ENCODE results near the gene IL10RB. TPM values are rescaled to one million over a fixed set of nuclear protein-coding genes. Genes with fewer than 3 reads are reported as not detected.

Gene IL10RB
- polyA plus RNA-seq, 1 donor (not counting 4 experiments of a cell fraction or from before 2014, with no cell fraction given), result 19.6 TPM

GRCh38 chr21:33267250-33267649 is 1.1 kb downstream of the IL10RB start:
- FAIRE-seq (no peak), DNase-seq (ENCODE audit: low read depth, low spot score) (no peak)
- H3K36me3 ChIP-seq (ENCODE audit: control insufficient read depth in 2 of 2, extremely low read depth in 1 of 2, insufficient read depth in 2 of 2, low read length in 2 of 2), result no peaks in the 10 kb centered on the region
- peak overlapping the region; percentile 76 for H3K4me2 ChIP-seq (ENCODE audit: control insufficient read depth, extremely low read depth, insufficient read depth, low read depth, low read length)
- H3K4me3 ChIP-seq (ENCODE audit: control insufficient read depth in 2 of 3, extremely low read depth in 1 of 3, insufficient read depth in 2 of 3, low read depth in 1 of 3, low read length in 3 of 3), result peak overlapping the region; percentile 75 to 87 (median 81)
- H4K20me1 ChIP-seq (ENCODE audit: control insufficient read depth, extremely low read depth, insufficient read depth, low read length), result no peaks in the 10 kb centered on the region
- no peaks in the 10 kb centered on the region for H3K9me1 ChIP-seq (ENCODE audit: control insufficient read depth, extremely low read depth, insufficient read depth, low read length)
- peaks cover 16% of the 10 kb centered on the region for H3K4me1 ChIP-seq (ENCODE audit: control insufficient read depth, extremely low read depth, insufficient read depth, low read length)
- peak overlapping the region; percentile 30 for H2AFZ ChIP-seq (ENCODE audit: control insufficient read depth, low read length)
- H3K9ac ChIP-seq (ENCODE audit: control insufficient read depth, extremely low read depth, insufficient read depth, low read length), result peak overlapping the region; percentile 86
- peak overlapping the region; percentile 70 for H3K27ac ChIP-seq (ENCODE audit: control insufficient read depth, insufficient read depth, low read length)
- H3K79me2 ChIP-seq (ENCODE audit: control insufficient read depth, insufficient read depth, low read length), result peaks cover 5% of the 10 kb centered on the region
- dilution Hi-C loops (cut with MboI; ENCODE audit: extremely low pct_ligation_motif_present, low sequenced_read_pairs), result no loop called here
- TF ChIP-seq CTCF (optimal IDR thresholded peaks at IDR 0.05 in 1 of 3, IDR thresholded peaks at IDR 0.05 in 1 of 3, conservative IDR thresholded peaks at IDR 0.05 in 1 of 3; ENCODE audit: extremely low read depth in 1 of 3, insufficient read depth in 2 of 3, low read length in 3 of 3), result no peak
- TF ChIP-seq EZH2 (IDR thresholded peaks at IDR 0.05; ENCODE audit: low read length), result no peak
- H3K27me3 ChIP-seq (ENCODE audit: control insufficient read depth, extremely low read depth, insufficient read depth, low read length), result no peaks in the 10 kb centered on the region
- no peaks in the 10 kb centered on the region for H3K9me3 ChIP-seq (ENCODE audit: control insufficient read depth, low read depth, low read length)

DNA sequence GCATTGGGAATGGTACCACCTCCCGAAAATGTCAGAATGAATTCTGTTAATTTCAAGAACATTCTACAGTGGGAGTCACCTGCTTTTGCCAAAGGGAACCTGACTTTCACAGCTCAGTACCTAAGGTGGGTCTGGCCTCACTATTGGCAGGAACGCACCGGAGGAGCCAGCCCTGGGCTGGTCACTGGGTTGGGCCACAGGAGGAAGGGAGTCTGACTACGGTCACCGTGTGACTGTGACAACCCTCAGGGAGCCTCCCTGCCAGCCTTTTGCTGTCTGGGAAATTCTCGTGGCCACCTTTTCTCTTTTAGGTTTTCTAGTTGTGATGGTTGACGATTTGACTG is 2.2 kb downstream of the IL10RB start:
- dilution Hi-C loops (cut with MboI; ENCODE audit: extremely low pct_ligation_motif_present, low sequenced_read_pairs), result no loop called here
- TF ChIP-seq CTCF (optimal IDR thresholded peaks at IDR 0.05 in 1 of 3, IDR thresholded peaks at IDR 0.05 in 1 of 3, conservative IDR thresholded peaks at IDR 0.05 in 1 of 3; ENCODE audit: extremely low read depth in 1 of 3, insufficient read depth in 2 of 3, low read length in 3 of 3) (no peak), EZH2 (IDR thresholded peaks at IDR 0.05; ENCODE audit: low read length) (no peak)
- peaks cover 23% of the 10 kb centered on the region for H3K4me1 ChIP-seq (ENCODE audit: control insufficient read depth, extremely low read depth, insufficient read depth, low read length)
- FAIRE-seq (no peak), DNase-seq (ENCODE audit: low read depth, low spot score) (no peak)
- no peak overlapping the region for H2AFZ ChIP-seq (ENCODE audit: control insufficient read depth, low read length)
- H3K79me2 ChIP-seq (ENCODE audit: control insufficient read depth, insufficient read depth, low read length), result peaks cover 5% of the 10 kb centered on the region
- H3K36me3 ChIP-seq (ENCODE audit: control insufficient read depth in 2 of 2, extremely low read depth in 1 of 2, insufficient read depth in 2 of 2, low read length in 2 of 2), result no peaks in the 10 kb centered on the region
- H3K4me2 ChIP-seq (ENCODE audit: control insufficient read depth, extremely low read depth, insufficient read depth, low read depth, low read length), result no peak overlapping the region
- no peak overlapping the region for H3K9ac ChIP-seq (ENCODE audit: control insufficient read depth, extremely low read depth, insufficient read depth, low read length)
- no peaks in the 10 kb centered on the region for H4K20me1 ChIP-seq (ENCODE audit: control insufficient read depth, extremely low read depth, insufficient read depth, low read length)
- H3K4me3 ChIP-seq (ENCODE audit: control insufficient read depth in 2 of 3, extremely low read depth in 1 of 3, insufficient read depth in 2 of 3, low read depth in 1 of 3, low read length in 3 of 3), result no peak overlapping the region
- H3K27ac ChIP-seq (ENCODE audit: control insufficient read depth, insufficient read depth, low read length), result no peak overlapping the region
- H3K9me1 ChIP-seq (ENCODE audit: control insufficient read depth, extremely low read depth, insufficient read depth, low read length), result no peaks in the 10 kb centered on the region
- H3K9me3 ChIP-seq (ENCODE audit: control insufficient read depth, low read depth, low read length), result no peaks in the 10 kb centered on the region
- H3K27me3 ChIP-seq (ENCODE audit: control insufficient read depth, extremely low read depth, insufficient read depth, low read length), result no peaks in the 10 kb centered on the region
